Fibroblast of lung (primary cell): ENCODE data around the gene NUP62CL. TPM values are rescaled to one million over a fixed set of nuclear protein-coding genes. Genes with fewer than 3 reads are reported as not detected.

Experiments used
- DNase-seq, 2 donors: peaks; one replicate each; pipeline versions ENCODE4 v3.0.0 to v3.0.0-alpha.2; 2010; ENCODE audit warnings: low read depth in 2 of 2
- H2AFZ ChIP-seq: 2 replicates; pipeline ENCODE4 v1.5.1; 2012; ENCODE audit warnings: low read length, control low read depth, inconsistent platforms
- H3K27ac ChIP-seq: 2 replicates; pipeline ENCODE4 v1.5.1; 2011; ENCODE audit warnings: low read length, control low read depth; ENCODE audit not compliant: insufficient read depth
- H3K27me3 ChIP-seq: 2 replicates; pipeline ENCODE4 v1.5.1; 2011; ENCODE audit warnings: mild to moderate bottlenecking, low read length; ENCODE audit not compliant: control insufficient read depth, insufficient read depth
- H3K36me3 ChIP-seq: 2 replicates; pipeline ENCODE4 v1.5.1; 2011; ENCODE audit warnings: low read length; ENCODE audit not compliant: control insufficient read depth, insufficient read depth
- H3K4me1 ChIP-seq: 2 replicates; pipeline ENCODE4 v1.5.1; 2011; ENCODE audit warnings: low read length; ENCODE audit not compliant: control insufficient read depth, insufficient read depth; ENCODE audit errors: extremely low read depth
- H3K4me2 ChIP-seq: 2 replicates; pipeline ENCODE4 v1.5.1; 2011; ENCODE audit warnings: low read length, control low read depth; ENCODE audit not compliant: insufficient read depth; ENCODE audit errors: extremely low read depth
- H3K4me3 ChIP-seq, 4 experiments: fragments of 200-600 bp in 1 of 4; sonication (generic) in 1 of 4; replicated peaks in 1 of 4; 2 replicates each; pipeline ENCODE4 v1.5.1; 2011 to 2016; ENCODE audit warnings: low read length in 4 of 4, low read depth in 3 of 4, mild to moderate bottlenecking in 3 of 4, control low read depth in 2 of 4, inconsistent platforms in 1 of 4, mixed read lengths in 1 of 4; ENCODE audit not compliant: insufficient read depth in 1 of 4; ENCODE audit errors: control extremely low read depth in 1 of 4
- H3K79me2 ChIP-seq: 2 replicates; pipeline ENCODE4 v1.5.1; 2012; ENCODE audit warnings: mild to moderate bottlenecking, low read length, inconsistent platforms; ENCODE audit not compliant: control insufficient read depth, insufficient read depth
- H3K9ac ChIP-seq: 2 replicates; pipeline ENCODE4 v1.5.1; 2011; ENCODE audit warnings: mild to moderate bottlenecking, low read length, control low read depth; ENCODE audit not compliant: insufficient read depth
- H3K9me3 ChIP-seq: 2 replicates; pipeline ENCODE4 v1.5.1; 2012; ENCODE audit warnings: low read depth, low read length; ENCODE audit not compliant: control insufficient read depth, insufficient read depth
- H4K20me1 ChIP-seq: 2 replicates; pipeline ENCODE4 v1.5.1; 2011; ENCODE audit warnings: low read length; ENCODE audit not compliant: control insufficient read depth, insufficient read depth; ENCODE audit errors: extremely low read depth
- CTCF ChIP-seq, 2 donors: IDR thresholded peaks in 1 of 2; conservative IDR thresholded peaks in 1 of 2; 1 replicate in 1 of 2; 2 replicates in 1 of 2; pipeline ENCODE4 v1.5.1; 2011 to 2012; ENCODE audit warnings: low read length in 2 of 2, control low read depth in 1 of 2, inconsistent platforms in 1 of 2, low read depth in 1 of 2, mild to moderate bottlenecking in 1 of 2
- EZH2 ChIP-seq: IDR thresholded peaks from 2 replicates; pipeline ENCODE4 v1.5.1; 2012; ENCODE audit warnings: low read length, control low read depth, mild to moderate bottlenecking; ENCODE audit errors: missing control alignments
- polyA plus RNA-seq, 2 donors: library from polyadenylated mRNA; depleted of rRNA in 1 of 2; stranded (reverse) in 1 of 2; unstranded in 1 of 2; fragments of >200 nt; gene quantifications; 2 replicates each; pipeline ENCODE4 v1.2.1, GENCODE V29; 2011 to 2012; ENCODE audit warnings: missing spikeins in 1 of 2
- total RNA-seq: library from RNA; depleted of rRNA; stranded (reverse); fragments of >200 nt; gene quantifications from 2 replicates; pipeline ENCODE4 v1.2.1, GENCODE V29; 2014

Gene NUP62CL
- total and polyA plus RNA-seq, 2 donors (not counting 1 experiment from before 2014, with no cell fraction given): under 0.01 TPM; not detected in 1

GRCh38 chrX:107171369-107172102, 34.7 kb downstream of the NUP62CL start:
- no peaks in the 10 kb centered on the region for H3K36me3 ChIP-seq
- no peak overlapping the region for H2AFZ ChIP-seq
- H3K4me3 ChIP-seq: no peak overlapping the region
- no peak overlapping the region for H3K27ac ChIP-seq
- no peaks in the 10 kb centered on the region for H3K27me3 ChIP-seq
- DNase-seq: no peak
- H3K9me3 ChIP-seq: no peaks in the 10 kb centered on the region
- no peaks in the 10 kb centered on the region for H3K4me1 ChIP-seq
- no peak for TF ChIP-seq EZH2
- no peak for TF ChIP-seq CTCF (conservative IDR thresholded peaks at IDR 0.05 in 1 of 2, IDR thresholded peaks at IDR 0.05 in 1 of 2; ENCODE audit: low read depth in 1 of 2, low read length in 2 of 2)
- H4K20me1 ChIP-seq: no peaks in the 10 kb centered on the region
- H3K79me2 ChIP-seq: no peaks in the 10 kb centered on the region
- H3K4me2 ChIP-seq: no peak overlapping the region
- no peak overlapping the region for H3K9ac ChIP-seq

GRCh38 chrX:107168712-107169111, 37.5 kb downstream of the NUP62CL start:
- no peak overlapping the region for H3K4me2 ChIP-seq
- no peak overlapping the region for H3K4me3 ChIP-seq
- TF ChIP-seq EZH2: no peak
- no peak for TF ChIP-seq CTCF (conservative IDR thresholded peaks at IDR 0.05 in 1 of 2, IDR thresholded peaks at IDR 0.05 in 1 of 2; ENCODE audit: low read depth in 1 of 2, low read length in 2 of 2)
- no peaks in the 10 kb centered on the region for H4K20me1 ChIP-seq
- H3K79me2 ChIP-seq: no peaks in the 10 kb centered on the region
- DNase-seq: no peak
- no peaks in the 10 kb centered on the region for H3K9me3 ChIP-seq
- H3K4me1 ChIP-seq: no peaks in the 10 kb centered on the region
- no peaks in the 10 kb centered on the region for H3K27me3 ChIP-seq
- no peak overlapping the region for H3K9ac ChIP-seq
- H3K27ac ChIP-seq: no peak overlapping the region
- no peaks in the 10 kb centered on the region for H3K36me3 ChIP-seq
- no peak overlapping the region for H2AFZ ChIP-seq

GRCh38 chrX:107168257-107168656, 38.0 kb downstream of the NUP62CL start:
- H3K79me2 ChIP-seq: no peaks in the 10 kb centered on the region
- H3K4me2 ChIP-seq: no peak overlapping the region
- no peaks in the 10 kb centered on the region for H3K36me3 ChIP-seq
- no peaks in the 10 kb centered on the region for H3K4me1 ChIP-seq
- TF ChIP-seq EZH2 (no peak), CTCF (conservative IDR thresholded peaks at IDR 0.05 in 1 of 2, IDR thresholded peaks at IDR 0.05 in 1 of 2; ENCODE audit: low read depth in 1 of 2, low read length in 2 of 2) (no peak)
- no peaks in the 10 kb centered on the region for H3K27me3 ChIP-seq
- no peaks in the 10 kb centered on the region for H4K20me1 ChIP-seq
- no peak overlapping the region for H3K4me3 ChIP-seq
- H3K9ac ChIP-seq: no peak overlapping the region
- no peaks in the 10 kb centered on the region for H3K9me3 ChIP-seq
- DNase-seq: no peak
- no peak overlapping the region for H3K27ac ChIP-seq
- no peak overlapping the region for H2AFZ ChIP-seq
